MM.1S (cell line): ENCODE measurements around the gene TBC1D16.

ENCODE experiments used
- CTCF ChIP-seq: fragments of 300-600 bp; sonication (generic); IDR thresholded peaks from 2 replicates; pipeline ENCODE4 v1.5.1; 2016; ENCODE audit warnings: antibody characterized with exemption, low read length, mixed read lengths
- EZH2 ChIP-seq: fragments of 300-600 bp; sonication (generic); optimal IDR thresholded peaks from 2 replicates; pipeline ENCODE3; 2017; ENCODE audit warnings: low read depth, mild to moderate bottlenecking, antibody characterized with exemption, low read length, mixed read lengths

DNA sequence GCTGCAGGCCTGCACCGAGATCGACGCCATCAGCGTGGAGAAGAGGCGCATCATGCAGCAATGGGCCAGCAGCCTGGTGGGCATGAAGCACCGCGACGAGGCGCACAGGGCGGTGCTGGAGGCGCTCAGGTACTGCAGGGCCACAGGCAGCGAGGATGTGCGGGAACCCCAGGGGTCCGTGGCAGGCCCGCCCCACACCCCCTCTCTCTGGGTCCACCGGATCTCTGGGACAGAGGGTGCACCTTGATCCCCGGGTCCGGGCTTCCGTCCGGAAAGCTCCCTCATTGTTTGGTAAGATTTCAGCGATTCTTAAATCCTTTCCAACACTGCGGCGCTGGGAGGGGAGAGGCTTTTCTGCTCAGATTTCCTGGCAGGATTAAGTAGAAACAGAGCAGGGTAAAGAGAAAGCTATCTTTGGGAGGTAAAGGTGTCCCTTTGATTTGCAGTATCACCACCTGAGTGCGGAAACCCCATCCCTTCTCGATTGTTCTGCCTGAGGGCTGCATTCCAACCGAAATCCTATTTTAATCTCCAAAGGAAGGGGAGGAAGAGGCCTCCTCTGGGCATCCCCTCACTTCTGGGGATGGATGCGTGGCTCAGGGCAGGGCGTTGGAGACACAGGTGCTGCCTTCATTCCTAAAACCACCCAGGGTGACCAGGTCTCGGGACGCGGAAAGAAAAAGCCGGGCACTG lies 30.0 kb upstream of the TBC1D16 start:
- TF ChIP-seq EZH2 = no peak
- no peak for TF ChIP-seq CTCF
